HG03469 (cell line): Measurements from ENCODE around the gene ENPP6.

Source experiments
- ATAC-seq: cut with Tn5 transposase; IDR thresholded peaks from one replicate; pipeline ENCODE4 v1.9.1; 2021; ENCODE audit warnings: mild to moderate bottlenecking, moderate library complexity, moderate number of reproducible peaks; ENCODE audit not compliant: unreplicated experiment

Gene ENPP6

DNA sequence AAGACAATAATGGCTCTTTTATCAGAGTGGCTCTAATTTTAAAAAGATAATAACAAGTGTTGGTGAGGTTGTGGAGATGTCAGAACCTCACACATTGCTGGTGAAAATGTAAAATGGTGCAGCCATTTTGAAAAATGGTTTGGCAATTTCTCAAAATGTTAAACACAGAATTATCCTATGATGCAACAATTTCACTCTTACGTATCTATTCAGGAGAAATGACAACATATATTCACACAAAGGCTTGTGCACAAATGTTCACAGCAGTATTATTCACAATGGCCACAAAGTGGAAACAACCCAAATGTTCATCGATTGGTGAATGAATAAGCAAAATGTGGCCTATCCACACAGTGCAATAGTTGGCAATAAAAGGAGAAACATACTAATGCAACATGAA lies 24.7 kb downstream of the ENPP6 start:
- no peak for ATAC-seq

DNA sequence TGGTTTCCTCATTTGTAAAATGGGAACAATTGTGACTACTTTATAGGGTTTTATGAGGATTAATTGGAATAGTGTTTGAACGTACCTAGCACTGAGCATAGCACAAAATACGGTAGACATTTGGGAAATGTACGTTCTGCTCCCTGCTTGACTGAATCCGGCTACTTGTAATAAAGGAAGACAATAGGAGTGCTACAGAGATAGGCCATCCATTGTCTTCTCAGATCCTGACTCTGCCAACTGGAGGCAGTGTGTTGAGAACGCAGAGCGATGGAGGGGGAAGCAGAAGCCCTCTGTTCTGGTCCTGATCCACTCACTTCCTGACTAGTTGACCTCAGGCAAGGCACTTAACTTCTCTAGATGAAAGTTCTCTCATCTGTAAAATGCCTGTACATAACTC lies 26.4 kb downstream of the ENPP6 start:
- no peak for ATAC-seq

DNA sequence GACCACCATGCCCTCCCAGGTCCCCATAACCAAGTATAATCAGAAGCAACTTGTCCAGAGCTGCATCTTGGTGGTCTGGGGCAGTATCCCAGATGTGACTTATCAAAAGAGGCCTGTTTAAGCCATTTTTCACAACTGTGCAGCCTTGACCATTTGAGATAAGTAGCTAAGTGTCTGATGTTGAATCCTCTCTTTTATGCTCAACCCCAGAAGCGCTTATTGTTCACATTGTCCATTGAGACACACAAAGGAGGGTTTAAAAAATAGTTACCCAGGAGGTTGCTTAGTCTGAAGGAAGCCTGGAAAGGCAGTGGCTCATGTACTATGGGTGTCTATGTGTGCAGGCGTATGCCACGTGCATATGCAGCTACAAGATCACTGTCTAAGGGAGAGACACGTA lies 27.0 kb downstream of the ENPP6 start:
- no peak for ATAC-seq

DNA sequence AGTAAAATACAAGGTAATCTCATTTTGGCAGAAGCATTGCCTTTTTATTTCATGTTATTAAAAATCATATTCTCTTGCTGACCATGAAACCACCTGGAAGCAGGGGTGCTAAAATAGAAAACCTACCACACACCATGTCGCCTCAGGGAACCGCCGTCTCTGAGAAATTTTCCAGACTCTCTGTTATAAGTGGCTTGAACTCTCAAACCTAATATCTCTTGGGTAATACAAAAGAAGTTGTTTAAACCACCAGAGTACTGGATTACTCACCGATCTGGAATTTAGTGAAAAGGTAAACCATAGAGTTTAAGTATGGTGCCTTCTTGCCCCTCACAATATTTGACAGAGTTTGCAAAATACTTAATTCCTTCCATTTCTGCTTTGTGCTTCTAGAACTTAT lies 27.7 kb downstream of the ENPP6 start:
- ATAC-seq = no peak

DNA sequence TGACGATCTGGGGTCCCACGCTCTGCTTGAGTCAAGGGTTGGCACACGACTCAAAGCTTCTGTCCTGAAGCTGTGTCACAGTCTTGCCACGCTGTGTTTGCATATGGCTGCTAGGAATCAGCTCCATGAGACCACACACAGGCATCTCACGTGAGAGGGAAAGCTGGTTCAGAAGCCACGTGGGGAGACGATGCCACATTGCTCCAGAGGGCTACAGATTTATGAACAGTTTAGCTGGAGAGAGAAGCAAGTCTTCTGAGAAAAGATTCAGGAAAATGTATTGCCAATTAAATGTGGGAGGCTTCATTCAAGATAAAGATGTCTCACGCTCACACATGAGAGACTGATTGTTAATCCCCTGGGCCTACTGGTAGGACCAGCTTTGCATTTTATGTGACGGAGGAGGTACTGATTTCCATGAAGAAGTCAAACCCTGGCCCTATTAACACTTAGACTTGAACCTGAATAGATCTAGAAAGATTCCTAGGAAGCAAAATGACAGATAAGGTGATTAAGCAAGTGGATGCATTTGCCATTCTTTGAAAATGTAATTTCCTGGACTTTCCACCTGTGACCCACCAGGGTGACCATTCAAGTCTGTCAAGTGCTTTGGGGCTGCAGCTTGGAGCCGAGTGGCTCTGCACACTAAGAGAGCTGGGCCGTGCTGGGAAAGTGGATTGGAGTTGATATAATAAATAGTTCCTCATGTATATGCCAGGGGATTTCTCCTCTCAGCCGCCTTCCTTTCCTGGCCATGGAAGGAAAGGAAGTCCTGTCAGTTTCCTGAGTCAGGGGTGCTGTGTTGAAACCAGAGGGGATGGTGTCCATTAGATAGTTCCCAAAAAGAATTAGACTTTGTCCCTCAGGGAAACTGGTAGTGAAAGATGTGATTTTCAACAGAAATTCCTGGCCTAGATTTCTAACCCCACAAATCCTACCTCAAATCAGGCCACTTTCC lies 29.0 kb downstream of the ENPP6 start:
- ATAC-seq = no peak

DNA sequence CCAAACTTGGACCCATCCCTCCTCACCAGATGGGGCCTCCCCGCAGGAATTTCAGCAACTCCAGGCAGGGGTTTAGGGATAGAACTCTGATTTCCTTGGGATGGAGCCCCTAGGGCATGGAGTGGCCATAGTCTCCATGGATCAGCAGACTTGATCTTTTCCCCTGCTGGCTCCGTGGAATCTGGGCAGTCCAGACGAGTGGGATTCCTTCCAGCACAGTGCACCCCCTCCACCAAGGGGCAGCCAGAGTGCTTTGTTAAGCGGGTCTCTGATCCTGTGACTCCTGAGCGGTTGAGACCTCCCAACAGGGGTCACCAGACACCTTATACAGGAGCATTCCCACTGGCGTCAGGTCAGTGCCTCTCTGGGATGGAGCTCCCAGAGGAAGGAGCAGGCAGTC lies 40.4 kb downstream of the ENPP6 start:
- ATAC-seq = no peak

DNA sequence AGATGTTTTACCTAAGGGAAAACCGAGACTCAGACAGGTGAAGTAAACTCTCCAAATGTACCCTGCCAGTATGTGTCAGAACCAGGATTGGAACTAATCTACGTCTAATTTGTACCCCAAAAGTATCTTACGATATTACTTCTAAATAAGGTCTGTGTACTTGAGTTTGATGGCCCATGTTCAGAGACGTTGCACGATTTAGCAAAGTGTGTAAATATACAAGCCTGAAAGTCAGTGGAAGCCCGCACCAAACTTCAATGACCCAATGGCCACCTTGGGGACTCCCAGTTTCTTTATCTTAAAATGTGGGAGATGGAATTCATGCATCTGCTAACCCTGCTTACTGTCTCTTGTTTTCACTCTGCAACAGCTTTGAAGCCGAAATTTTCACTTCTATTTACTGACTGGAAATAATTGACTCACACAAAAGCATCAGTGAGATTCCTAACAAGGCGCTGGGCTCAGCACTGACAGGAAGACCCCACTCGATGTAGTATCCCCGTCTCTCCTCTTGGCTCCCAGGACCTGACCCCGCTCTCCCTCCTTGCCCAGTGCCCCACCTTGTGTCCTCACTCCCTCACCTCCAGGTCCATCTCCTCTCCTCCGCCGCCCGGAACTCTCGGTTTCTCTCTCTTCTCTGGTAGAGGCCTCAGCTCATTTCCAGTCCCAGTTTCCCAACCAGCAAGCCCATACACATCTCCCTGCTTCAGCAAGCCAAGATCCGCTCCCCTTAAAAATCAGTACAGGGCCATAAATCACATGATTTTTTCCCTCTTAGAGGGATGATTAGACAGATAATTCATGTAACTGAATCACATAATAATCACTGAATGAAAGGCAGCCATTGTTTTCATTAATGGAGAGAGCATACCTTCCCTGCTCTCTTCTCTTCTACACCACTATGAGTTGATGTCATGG lies 42.8 kb downstream of the ENPP6 start:
- no peak for ATAC-seq

DNA sequence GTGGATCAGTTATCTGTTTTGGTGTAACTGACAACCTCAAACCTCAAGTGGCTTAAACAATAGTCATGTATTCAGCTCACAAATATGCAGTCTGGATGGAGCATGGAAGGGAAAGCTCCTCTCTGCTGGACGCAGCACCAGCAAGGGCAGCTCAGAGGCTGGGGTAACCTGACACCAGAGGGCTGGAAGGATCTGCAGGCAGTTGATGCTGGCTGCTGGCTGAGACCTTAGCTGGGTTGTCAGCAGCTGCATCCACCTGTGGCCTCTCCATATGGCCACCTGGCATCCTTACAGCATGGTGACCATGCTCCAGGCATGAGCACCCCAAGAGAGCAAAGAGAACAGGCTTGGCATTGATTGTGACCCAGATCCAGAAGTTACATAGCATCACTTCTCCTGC lies 46.7 kb downstream of the ENPP6 start:
- no peak for ATAC-seq

DNA sequence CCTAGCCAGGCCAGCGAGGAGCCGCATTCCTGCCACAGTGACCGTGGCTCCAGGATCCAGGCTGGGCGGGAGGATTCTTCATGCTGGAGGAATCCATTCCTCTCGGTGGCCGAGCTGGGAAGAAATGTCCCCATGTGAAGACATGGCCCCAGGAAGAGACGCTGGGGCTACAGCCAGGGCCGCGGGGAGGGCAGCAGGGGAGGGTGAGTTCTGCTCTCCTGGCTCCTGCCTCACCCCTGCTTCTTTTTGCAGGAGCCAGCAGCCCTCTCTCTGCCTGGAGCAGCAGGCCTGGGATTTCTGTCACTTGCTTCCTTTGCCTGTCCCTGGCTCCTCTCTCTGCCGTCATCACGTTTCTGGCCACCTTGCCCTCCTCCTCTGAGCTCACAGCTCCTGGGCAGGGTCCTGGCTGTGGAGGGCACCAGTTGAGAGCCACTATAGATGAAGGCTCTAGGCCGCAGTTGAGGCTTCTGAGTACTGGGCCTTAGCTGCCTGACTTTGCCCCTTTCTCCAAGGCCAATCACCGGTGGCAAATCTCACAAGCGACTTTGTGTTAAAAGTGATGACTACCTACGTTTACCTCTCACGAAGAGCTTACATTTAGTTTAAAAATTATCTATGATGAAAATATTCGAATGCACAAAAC lies 48.3 kb downstream of the ENPP6 start:
- ATAC-seq = no peak

DNA sequence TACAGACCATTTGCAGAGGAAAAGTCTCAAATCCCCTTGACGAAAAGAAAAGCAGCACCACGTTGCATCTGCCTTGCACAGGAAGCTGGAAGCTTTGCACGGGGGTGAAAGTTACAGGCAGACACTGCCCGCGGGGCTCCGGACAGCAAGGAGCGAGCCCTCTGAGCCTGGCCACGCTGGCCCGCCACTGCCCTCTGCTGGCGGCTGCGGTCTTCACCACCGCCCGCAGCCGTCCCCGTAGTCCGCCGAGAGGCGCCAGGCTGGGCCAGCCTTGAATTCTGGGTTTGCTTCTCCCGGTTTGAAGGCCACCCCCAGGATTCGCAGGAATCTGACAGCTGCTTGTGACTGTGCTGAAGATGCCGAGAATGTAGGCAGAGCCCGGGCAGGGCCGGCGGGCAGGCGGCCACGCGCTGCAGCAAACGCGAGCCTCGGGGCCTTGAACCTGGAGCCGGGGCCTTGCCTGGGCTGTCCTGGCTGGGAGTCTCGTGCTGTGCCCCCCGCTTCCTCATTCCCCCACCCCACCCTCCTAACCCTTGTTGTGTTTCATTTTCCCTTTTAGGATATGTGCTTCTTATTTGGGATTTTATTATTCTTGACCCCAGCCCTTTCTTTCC lies 49.2 kb downstream of the ENPP6 start:
- peak; percentile 85 for ATAC-seq

DNA sequence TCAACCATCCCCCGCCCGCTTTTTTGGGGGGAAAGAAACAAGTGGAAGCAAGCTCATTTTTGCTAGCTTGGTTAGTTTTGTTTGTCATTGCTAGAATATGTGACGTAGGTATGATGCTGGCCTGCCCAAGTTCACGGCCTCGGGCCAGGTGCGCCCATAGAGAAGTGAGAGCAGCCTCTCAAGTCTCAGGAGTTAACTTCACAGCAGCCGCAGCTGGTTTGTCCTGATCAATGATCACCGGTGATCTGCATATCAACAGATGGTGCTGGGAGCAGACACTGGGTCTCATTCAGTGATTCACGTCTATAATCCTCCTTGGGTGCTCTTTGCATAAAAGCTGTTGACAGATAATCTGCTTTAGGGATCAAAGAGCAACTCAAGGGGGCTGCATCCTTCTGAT lies 50.1 kb downstream of the ENPP6 start:
- ATAC-seq = peak; percentile 42

DNA sequence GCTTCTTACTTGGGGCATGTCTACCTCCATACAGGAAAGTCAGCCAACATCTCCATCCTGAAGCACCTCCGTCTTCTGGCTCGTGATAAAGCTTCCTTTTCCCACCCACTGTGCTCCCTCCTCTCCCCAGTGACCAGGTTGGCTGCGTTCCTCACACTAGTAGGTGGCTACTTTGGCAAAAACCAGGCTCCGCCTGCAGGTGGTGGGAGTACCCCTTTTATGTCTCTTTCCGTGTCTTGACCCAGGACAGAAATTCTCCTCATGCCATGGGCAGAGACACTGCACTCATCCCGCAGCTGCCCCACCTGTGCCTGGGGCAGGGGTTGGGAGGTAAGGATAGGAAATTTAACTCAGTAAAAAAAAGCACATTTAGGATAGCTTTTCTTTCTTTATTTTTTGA lies 50.9 kb downstream of the ENPP6 start:
- no peak for ATAC-seq

DNA sequence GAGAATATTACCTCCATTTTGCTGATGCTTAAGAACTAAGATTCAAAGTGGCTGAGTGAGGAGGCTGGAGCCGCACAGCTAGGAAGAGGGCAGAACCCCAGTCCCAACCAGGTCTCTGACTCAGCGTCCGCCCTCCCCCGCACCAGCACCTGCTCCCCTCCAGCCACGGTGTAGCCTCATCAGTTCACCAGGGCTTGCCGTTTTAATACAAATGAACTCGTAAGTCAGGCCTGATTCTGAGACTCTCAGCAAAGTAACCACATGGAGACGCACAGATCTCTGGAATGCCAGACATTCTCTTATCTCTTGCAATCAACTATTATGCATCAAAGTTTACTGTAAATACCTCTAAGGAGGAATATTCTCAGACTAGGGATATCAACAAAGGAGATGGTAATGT lies 52.4 kb downstream of the ENPP6 start:
- ATAC-seq = no peak

DNA sequence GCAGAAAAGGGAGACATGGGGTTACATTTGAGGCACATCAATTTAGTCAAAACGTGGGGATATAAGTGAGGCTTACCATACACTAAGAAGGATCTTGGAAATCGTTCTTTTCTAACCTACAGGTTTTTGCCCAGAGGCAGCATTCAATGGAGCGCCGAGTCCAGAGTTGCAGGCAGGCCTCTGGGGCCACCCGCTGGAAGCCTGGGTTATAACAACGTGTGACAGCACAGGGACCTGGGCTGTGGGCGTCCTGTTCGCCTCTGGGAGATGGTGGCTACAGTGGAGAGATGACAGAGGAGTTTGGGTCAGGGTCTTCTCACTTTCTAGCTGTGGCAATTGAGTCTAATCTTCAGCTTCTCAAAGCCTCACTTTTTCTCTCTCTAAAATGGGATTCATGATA lies 53.9 kb downstream of the ENPP6 start:
- ATAC-seq = no peak

DNA sequence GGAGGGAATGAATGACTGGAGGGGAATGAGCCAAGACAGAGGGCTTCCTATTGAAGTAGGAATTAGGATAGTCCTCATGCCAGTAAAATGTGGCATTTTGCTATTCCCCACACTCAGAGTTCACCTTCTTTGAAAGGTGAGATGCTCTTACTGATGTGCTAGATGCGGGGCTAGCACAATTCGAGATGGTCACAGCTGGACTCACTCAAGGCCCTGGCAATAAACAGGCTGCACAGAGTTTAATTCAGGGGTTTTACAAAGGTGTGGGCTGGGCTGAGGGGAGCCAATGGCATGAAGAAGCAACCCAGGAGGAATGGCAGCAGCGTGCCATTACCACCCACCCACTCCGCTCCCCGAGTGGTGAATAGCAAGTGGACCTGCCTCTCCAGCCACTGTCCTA lies 55.1 kb downstream of the ENPP6 start:
- no peak for ATAC-seq

DNA sequence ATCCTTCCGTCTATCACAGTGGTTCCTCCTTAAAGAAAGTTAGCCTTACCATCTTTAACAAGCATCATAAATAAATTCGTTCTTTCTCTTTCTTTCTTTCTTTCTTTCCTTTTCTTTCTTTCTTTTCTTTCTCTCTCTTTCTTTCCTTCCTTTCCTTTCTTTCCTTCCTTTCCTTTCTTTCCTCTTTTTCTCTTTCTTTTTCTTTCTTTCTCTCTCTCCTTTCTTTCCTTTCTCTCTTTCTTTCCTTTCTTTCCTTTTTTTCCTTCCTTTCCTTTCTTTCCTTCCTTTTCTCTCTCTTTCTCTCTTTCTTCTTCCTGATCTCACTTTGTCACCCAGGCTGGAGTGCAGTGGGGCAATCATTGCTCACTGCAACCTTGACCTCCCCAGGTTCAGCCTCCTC lies 60.4 kb downstream of the ENPP6 start:
- no peak for ATAC-seq

DNA sequence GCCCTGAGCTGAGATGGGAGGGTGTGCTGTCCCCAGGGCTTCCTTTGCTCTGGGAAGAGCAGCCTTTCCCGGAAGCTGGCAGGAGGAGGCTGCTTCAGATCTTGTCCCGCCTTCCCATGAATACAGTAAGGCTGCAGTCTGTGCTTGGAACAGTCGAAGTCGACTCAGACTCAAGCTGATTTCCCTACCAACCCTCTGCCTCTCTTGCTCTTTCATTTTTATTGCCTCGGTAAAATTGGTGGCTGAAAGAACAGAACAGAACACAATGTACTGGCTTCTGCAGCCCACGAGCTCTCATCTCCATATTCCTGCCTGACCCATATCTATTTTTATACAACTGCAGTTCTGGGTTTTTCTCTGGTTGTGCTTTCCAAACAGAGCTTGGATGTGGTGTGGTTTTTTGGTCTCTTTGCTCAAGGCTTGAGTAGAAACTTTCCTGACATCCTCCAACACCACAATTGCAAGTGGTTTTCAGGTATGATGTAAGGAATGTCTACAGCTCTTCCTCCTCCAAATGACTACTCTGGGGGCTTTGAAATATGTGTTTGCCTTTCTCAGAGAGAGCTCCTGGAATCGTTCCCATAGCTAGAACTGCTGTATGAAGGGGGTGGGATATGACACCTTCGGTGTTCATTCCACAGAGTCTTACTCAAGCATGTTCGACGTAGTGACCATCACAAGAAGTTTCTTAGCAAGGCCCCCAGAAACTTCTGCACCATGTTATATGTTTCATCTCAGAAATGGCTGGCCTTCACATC lies 61.3 kb downstream of the ENPP6 start:
- ATAC-seq = no peak

DNA sequence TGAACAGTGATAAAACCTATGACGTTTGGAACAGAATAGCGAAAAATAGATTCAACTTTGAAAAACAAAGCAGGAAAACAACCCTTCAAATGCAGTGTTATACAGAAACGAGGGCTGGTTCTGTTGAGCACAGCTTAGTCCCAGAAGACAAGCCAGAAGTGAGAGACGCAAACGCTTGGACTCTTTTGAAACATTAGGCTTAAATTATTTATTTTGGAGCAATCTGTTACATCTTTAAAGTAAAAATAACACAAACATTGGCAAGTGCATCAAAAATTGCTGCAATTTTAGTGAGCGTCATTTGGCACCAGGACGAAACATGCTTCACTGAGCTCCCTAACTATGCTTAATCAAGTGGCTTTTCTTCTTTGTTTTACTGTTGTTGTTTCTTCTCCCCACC lies 63.5 kb downstream of the ENPP6 start:
- ATAC-seq = no peak

DNA sequence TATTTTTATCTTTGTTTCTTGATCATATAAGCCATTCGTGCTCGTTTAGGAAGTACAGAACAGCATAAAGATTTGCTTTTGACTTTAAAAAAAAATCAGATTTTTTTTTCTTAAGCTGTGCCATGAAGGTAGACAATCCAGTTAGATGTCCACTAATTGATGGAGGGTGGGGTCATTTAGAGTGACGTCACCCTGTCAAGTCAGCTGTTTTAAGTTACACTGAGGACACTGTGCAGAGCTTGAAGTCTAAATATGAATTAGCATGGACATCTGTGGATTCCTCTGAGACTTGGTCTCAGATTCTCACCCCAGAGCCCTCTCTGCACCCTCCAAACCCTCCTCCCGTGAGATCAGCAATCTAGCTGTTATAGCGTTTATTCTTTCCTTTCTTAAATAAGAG lies 63.9 kb downstream of the ENPP6 start:
- ATAC-seq = no peak

DNA sequence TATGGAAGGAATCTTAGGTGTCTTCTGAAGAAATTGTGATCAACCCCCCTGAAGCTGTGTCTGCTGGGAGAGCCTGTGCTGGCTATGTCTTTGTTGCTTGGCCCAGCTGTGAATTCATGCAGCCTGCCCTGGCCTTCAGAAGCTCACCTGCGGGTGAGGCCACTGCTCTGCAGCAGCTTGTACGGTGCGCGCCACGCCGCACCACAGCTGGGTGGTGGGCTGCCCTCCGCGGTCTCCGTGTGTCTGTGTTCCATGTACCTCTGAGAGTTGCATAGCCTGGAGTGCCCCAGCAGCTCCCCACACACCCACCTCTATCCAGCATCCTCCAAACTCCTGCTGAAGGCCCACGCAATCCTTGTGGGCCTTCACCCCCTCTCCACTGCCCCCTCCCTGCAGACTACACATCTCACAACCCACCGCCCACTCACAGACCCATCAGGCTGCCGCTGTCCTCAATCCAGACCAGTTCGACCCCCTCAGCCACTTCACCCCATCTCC lies 65.6 kb downstream of the ENPP6 start:
- ATAC-seq = no peak
